GM19372 (cell line): Measurements from ENCODE around the gene TASP1.
"Not testable (repeated sequence)": the region's sequence is repeated elsewhere in the genome, so short reads cannot be mapped to it uniquely, and the experiment has no call there.

Experiments
- ATAC-seq: cut with Tn5 transposase; IDR thresholded peaks from one replicate; pipeline ENCODE4 v1.9.1; 2021; ENCODE audit warnings: mild to moderate bottlenecking, low read depth, moderate library complexity; ENCODE audit not compliant: unreplicated experiment

The TASP1 gene

GRCh38 chr20:13412806-13413445 lies 225.8 kb downstream of the TASP1 start:
- ATAC-seq: no peak

GRCh38 chr20:13404293-13404692 lies 234.4 kb downstream of the TASP1 start:
- ATAC-seq: no peak

- ATAC-seq: no peak
These were observed 235.3 kb downstream of the TASP1 start for GRCh38 chr20:13403453-13403852.

GRCh38 chr20:13402986-13403385 lies 235.7 kb downstream of the TASP1 start:
- ATAC-seq: no peak

- no peak for ATAC-seq
These were observed 236.5 kb downstream of the TASP1 start for GRCh38 chr20:13402171-13402760.

GRCh38 chr20:13401596-13401995 lies 237.1 kb downstream of the TASP1 start:
- no peak for ATAC-seq

GRCh38 chr20:13400453-13400852 lies 238.3 kb downstream of the TASP1 start:
- no peak for ATAC-seq

GRCh38 chr20:13397300-13397724 lies 241.4 kb downstream of the TASP1 start:
- ATAC-seq: peak; percentile 51

GRCh38 chr20:13396826-13397225 lies 241.9 kb downstream of the TASP1 start:
- ATAC-seq: no peak

GRCh38 chr20:13396022-13396421 lies 242.7 kb downstream of the TASP1 start:
- no peak for ATAC-seq

- ATAC-seq: no peak
These were observed 243.5 kb downstream of the TASP1 start for GRCh38 chr20:13395232-13395631.

- ATAC-seq: no peak
These were observed 246.3 kb downstream of the TASP1 start for GRCh38 chr20:13392391-13392790.

- ATAC-seq: no peak
These were observed 249.6 kb downstream of the TASP1 start for GRCh38 chr20:13389115-13389514.

- ATAC-seq: no peak
These were observed 254.6 kb downstream of the TASP1 start for GRCh38 chr20:13384132-13384531.

- ATAC-seq: no peak
These were observed 255.9 kb downstream of the TASP1 start for GRCh38 chr20:13382786-13383185.

- ATAC-seq: not testable (repeated sequence)
These were observed 258.1 kb downstream of the TASP1 start for GRCh38 chr20:13380497-13381229.

- no peak for ATAC-seq
These were observed 265.3 kb downstream of the TASP1 start for GRCh38 chr20:13373400-13373799.

- no peak for ATAC-seq
These were observed 274.2 kb downstream of the TASP1 start for GRCh38 chr20:13364278-13365170.

- ATAC-seq: no peak
These were observed 275.3 kb downstream of the TASP1 start for GRCh38 chr20:13363473-13363872.

- ATAC-seq: not testable (repeated sequence)
These were observed 276.6 kb downstream of the TASP1 start for GRCh38 chr20:13362165-13362564.

GRCh38 chr20:13358936-13359335 lies 279.8 kb downstream of the TASP1 start:
- ATAC-seq: not testable (repeated sequence)
